Subcutaneous adipose tissue (tissue), 4 donors: ENCODE measurements around the gene IL19. TPM values are rescaled to one million over a fixed set of nuclear protein-coding genes. Genes with fewer than 3 reads are reported as not detected.

Source experiments
- total RNA-seq, 4 donors: library from RNA; depleted of rRNA; stranded (reverse); fragments of >200 nt; gene quantifications; one replicate each; pipeline ENCODE4 v1.1.0, GENCODE V29; 2016
- TF ChIP-seq, protein P1 (sequence below): fragments of 450-650 bp; IDR thresholded peaks from one replicate; pipeline ENCODE4 v1.5.1; 2016; ENCODE audit warnings: low read depth, mild to moderate bottlenecking, control low read depth, antibody characterized with exemption, moderate library complexity

IL19 gene
- total RNA-seq, 4 donors from 2014 or later, result not detected

- TF ChIP-seq, protein P1, sequence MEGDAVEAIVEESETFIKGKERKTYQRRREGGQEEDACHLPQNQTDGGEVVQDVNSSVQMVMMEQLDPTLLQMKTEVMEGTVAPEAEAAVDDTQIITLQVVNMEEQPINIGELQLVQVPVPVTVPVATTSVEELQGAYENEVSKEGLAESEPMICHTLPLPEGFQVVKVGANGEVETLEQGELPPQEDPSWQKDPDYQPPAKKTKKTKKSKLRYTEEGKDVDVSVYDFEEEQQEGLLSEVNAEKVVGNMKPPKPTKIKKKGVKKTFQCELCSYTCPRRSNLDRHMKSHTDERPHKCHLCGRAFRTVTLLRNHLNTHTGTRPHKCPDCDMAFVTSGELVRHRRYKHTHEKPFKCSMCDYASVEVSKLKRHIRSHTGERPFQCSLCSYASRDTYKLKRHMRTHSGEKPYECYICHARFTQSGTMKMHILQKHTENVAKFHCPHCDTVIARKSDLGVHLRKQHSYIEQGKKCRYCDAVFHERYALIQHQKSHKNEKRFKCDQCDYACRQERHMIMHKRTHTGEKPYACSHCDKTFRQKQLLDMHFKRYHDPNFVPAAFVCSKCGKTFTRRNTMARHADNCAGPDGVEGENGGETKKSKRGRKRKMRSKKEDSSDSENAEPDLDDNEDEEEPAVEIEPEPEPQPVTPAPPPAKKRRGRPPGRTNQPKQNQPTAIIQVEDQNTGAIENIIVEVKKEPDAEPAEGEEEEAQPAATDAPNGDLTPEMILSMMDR, result no peak
Measured at GRCh38 chr1:206872139-206872538, 101.6 kb downstream of the IL19 start.

- TF ChIP-seq, protein P1, result no peak
Measured at GRCh38 chr1:206873603-206874188, 103.1 kb downstream of the IL19 start.

DNA sequence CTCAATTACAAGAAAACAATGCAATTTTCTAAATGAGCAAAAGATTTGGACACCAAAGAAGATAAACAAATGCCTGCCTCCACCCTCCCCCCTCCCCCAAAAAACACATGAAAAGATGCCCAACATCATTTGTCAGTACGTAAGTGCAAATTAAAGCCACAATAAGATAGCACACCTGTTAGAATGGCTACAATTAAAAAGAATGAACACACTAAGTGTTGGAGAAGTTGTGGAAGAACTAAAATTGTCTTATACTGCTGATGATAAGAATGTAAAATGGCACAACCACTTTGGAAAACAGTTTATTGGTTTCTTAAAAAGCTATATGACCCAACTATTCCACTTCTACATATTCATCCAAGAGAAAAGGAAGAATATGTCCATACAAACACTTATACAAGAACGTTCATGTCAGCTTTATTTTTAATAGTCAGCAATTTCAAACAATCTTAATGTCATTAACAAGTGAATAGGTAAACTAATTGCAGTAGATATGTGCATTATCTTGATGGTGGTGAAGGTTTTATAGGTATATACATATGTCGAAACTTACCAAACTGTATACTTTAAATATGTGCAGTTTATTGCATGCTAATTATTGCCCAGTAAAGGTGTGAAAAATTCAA is 105.3 kb downstream of the IL19 start:
- TF ChIP-seq, protein P1, result no peak

DNA sequence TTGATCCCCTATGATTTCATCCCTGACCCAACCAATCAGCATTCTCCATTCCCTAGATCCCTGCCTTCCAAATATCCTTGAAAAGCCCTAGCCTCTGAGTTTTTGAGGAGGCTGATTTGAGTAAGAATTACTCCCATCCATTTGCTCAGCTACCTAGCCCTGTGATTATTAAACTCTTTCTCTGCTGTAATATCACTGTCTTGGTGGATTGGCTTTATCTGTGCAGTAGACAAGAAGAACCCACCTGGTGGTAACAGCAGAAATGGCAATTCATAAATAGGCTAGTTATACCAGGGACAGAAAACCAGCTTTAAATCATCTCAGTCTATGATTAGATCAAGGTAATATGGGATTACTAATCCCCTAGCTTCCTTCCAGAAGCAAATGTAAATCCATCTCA is 107.9 kb downstream of the IL19 start:
- TF ChIP-seq, protein P1, result no peak

- TF ChIP-seq, protein P1, result no peak
Measured at GRCh38 chr1:206880314-206880713, 109.7 kb downstream of the IL19 start.

DNA sequence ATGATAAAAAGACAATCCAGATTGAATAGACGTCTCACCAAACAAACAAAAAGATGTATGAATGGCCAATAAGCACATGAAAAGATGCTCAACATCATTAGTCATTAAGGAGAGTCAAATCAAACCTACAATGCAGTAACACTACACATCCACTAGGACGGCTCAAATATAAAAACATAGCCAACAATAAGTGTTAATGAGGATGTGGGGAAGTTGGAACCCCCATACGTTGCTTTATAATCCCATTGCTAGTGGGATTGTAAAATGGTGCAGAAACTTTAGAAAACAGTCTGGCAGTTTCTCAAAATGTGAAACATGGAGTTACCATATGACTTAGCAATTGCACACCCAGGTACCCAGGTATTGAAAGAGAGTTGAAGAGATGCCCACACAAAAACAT is 112.0 kb downstream of the IL19 start:
- TF ChIP-seq, protein P1, result no peak

DNA sequence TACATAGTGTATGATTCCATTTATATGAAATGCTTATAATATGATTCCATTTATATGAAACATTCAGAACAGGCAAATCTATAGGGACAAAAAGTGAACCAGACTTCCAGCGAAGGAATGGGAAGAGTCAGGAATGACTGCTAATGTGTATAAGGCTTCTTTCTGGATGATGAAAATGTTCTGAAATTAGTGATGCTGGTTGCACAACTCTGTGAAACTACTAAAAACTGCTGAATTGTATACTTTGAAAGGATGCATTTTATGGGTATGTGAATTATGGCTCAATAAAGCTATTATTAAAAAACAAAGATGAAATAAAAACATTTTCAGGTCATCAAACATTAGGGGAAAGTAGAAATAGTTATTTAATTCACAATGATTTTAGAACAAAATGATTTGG is 112.6 kb downstream of the IL19 start:
- TF ChIP-seq, protein P1, result no peak
